Tongue (tissue), 2 donors: ENCODE results near the gene TENT4B. TPM values are rescaled to one million over a fixed set of nuclear protein-coding genes. Genes with fewer than 3 reads are reported as not detected.
"Not testable (repeated sequence)": the region's sequence is repeated elsewhere in the genome, so short reads cannot be mapped to it uniquely, and the experiment has no call there.

Experiments used
- DNase-seq: peaks from one replicate; pipeline ENCODE4 v3.0.0-alpha.2; 2015
- total RNA-seq: library from RNA; depleted of rRNA; stranded (reverse); fragments of >200 nt; gene quantifications from one replicate; pipeline ENCODE4 v1.2.3, GENCODE V29; 2014

TENT4B gene
- total RNA-seq, 1 donor from 2014 or later = 10.3 TPM

DNA sequence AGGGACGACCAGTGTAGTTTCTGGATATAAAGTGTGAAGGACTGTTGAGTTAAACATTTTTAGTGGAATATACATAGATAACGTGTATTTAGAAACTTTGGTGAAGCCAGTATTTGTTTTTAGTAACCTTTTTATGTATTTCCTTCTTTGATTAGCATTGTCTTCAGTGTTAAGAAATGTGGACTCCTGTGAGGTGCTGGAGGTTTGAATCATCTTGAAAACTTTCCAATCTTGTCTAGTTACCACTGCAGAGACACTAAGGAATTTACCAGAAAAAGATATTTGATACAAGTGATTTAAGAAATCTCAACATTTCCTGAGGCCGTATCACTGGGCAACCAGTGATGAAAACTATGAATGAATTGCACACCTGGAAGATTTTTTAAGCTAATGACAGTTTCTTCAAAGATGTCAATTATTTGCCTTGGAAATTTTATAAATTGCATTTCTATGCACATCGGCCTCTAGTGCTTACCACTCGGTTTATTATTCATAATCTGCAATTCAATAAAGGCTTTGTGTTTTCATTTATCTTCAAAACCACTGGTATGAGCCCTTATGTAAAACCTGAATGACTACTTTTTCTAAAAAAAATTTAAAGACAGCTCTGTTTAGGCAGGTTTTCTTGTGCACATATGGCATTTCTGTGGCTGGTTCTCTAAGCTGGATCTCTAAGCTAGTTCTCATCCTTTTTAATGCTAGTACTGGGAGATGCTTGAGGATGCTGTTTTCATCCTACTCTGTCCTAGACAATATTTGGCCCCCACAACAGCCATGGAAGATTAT is 81.9 kb downstream of the TENT4B start:
- peak; percentile 13 for DNase-seq

DNA sequence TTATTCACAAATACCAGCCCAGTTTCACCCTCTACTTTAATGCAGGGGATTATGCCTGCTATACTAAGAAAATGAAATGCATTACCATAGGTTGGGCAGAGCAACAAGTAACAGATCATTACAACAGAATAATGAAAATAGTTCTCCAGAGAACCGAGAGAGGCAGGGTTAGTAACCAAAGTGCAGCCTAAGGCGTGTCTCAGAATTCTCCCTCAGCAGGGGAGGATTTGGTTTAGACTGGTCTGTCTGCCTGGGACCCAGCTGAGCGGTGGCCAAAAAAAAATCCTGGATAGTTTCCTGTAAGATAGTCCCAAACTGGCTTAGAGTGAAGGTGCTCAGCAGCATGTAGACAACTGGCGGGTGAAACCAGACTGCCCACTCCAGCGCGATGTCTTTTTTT is 82.5 kb downstream of the TENT4B start:
- no peak for DNase-seq

DNA sequence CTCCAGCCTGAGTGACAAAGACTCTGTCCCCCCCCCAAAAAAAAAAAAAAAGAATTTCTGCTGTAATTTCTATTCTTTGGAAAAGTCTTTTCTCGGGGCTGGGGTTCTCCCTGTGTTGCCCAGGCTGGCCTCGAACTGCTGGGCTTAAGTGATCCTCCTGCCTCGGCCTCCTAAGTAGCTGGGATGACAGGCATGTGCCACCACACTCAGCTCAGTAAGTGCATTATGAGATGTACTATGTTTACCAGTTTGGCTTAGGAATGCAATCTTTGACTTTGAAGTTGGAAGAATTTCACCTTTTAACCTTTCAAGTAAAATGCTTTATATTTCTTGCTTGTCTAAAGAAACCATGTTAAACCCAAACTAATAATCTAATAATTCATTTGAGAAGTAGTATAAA is 85.2 kb downstream of the TENT4B start:
- DNase-seq = no peak

DNA sequence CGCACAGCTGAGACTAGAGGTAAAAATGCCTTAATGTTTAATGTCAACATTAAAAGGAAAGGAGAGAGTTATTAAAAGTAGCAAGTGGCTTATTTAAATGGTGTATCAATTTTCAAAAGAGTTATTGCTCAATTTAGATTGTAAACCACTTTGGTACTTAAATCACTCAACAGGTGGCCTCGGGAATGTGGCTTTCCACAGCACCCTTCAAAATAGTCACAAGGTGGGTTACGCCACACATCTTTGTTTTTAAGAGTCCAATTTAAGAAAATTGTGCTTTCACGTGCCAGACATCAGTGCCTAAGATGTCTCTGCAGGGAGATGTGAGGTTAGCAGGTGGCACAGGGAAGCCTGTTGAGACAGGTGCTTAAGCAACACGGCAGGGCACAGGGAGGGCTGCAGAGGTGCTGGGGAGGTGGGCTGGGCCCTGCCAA is 85.8 kb downstream of the TENT4B start:
- no peak for DNase-seq

DNA sequence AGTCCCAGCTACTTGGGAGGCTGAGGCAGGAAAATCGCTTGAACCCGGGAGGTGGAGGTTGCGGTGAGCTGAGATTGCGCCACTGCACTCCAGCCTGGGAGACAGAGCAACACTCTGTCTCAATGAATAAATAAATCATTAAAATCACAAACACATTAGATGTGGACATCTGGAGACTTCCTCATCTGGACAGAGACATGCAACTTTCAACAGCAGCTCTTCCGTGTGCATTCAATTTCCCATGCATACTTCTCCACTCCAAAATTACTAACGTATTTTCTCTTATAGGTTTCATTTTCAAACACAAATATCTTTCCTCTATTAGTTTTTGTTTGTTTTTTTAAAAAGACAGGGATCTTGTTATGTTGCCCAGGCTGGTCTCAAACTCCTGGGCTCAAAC is 89.9 kb downstream of the TENT4B start:
- not testable (repeated sequence) for DNase-seq

DNA sequence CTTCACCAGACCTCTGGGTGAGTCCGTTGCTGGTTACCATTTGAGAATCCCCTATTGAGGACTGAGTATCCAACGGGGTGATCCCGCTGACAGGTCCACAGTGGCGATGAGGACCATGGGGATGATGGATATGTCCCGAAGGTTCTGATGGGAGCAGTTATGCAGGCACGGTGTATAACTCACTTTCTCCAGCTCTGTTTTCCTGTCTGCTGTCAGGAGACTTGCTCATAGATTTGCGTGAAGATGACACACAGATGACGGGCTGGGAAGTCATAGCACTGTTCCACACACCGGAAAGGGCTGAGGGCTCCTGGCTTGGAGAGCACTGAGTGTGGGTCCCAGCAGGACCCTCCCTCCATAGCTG is 91.0 kb downstream of the TENT4B start:
- no peak for DNase-seq

DNA sequence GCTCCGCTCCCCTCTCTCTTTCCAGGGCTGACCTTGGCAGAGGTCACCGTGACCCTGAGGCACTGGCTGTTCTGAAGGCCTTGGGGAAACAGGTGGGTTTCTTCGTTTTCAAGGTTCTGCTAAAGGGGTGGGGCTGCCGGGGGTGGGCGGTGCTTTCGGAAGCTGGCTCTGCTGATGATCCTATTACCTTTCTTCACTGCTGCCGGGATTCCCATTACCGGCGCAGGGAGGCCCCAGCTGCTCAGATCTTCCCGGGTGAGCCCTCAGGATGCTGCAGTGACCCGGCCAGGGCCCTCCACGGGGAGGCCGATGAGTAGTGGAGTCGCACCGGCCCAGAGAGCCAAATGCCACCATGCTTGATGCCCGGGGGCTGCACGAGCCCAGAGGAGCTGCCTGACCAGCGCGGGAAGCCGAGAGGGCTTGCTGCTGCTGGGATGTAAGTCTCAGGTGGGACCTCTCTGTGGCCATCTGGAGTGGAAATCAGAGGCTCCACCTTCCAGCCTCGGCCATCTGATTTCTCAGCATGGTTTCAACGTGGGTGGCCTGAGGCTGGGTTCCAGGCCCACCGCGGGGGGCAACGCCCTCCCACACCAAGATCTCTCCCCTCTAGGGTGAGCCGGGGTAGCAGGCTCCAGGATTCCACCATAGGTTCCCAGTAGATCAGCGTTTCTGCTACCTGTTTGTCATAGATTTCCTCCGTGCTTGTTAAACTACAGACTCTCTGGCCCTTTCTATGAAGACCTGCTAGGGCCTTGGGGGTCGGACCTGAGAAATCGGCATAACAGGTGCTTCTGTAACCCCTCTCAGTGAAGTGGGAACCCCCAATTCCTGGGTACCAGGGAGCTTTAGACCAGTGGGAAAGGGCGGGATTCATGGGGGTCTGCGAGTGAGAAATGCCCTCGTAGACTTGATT is 91.7 kb downstream of the TENT4B start:
- no peak for DNase-seq

DNA sequence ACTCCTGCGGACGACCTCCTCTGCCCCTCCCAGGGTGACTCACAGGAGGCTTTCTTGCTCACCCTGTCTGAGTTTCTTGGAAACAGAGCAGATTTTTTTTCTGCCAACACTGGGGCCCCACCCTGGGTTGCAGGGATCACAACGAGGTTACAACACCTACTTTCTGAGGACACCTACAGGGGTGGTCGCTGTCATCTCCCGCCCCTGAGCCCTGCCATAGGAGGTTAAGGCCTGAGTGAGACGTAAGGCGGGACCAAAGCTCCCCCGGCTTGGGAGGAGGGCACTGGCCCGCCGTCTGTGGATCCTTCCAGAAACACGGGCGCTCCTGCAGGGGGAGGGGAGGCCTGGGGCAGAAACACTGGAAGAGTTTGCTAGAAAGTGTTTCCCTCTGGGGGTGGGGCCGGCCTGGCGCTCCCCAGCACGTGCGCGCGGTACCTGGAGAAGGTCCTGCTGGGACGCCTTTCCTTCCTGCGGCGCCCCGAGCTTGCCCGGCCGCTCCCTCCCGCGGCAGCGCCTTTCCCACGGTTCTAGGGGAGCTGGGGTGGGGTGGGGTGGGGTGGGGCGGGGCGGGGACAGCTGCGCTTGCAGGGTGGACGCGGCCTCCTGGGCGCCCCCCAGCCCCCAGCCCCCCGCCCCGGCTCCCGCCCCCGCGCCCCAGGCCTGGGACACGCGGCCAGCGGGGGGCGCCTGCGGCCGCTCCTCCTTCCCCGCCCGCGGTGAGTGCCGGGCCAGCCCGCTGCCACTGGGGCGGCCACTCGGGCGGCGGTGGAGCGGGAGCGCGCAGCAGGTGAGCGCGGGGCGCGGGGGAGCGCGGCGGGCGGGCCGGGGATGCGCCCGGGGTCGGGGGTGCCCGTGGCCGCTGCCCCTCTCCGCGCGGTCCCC is 92.6 kb downstream of the TENT4B start:
- peak; percentile 64 for DNase-seq

DNA sequence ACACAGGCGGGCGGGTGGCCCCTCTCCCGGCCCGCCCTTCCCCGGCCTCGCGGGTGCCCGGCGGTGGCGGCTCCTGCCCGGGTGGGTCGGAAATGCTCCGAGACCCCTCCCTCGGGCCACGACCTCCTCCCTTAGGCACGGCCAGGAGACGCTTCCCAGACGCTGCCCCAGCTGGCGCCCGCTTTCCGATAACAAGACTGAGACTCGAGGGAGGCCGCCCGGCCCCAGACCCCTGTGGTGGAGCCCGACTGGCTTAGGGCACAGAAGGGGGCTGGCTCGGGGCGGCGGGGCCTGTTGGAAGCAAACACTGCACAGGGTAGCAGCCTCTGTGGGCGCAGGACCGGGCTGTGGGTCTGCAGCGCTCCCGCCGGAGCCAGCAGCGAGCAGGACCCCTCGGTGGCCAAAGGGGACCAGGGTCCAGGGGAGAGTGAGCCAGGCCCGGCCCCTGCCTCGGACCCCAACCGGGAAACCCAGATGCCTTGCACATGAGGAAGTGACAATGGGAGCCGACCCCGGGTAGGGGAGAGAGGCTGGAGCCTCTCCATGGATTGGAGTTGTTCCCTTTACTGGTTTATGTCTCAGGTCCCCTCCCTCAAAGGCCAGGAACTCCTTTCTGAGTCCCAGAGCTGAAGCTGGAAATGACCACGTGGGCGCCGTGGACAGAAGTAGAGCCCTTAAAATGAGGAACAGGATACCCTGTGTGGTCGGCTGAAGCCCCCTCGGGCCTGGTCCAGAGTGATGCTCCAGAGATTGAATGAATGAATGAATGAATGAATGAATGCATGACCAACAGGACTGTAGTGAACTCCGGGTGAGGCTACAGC is 93.4 kb downstream of the TENT4B start:
- peak; percentile 32 for DNase-seq

DNA sequence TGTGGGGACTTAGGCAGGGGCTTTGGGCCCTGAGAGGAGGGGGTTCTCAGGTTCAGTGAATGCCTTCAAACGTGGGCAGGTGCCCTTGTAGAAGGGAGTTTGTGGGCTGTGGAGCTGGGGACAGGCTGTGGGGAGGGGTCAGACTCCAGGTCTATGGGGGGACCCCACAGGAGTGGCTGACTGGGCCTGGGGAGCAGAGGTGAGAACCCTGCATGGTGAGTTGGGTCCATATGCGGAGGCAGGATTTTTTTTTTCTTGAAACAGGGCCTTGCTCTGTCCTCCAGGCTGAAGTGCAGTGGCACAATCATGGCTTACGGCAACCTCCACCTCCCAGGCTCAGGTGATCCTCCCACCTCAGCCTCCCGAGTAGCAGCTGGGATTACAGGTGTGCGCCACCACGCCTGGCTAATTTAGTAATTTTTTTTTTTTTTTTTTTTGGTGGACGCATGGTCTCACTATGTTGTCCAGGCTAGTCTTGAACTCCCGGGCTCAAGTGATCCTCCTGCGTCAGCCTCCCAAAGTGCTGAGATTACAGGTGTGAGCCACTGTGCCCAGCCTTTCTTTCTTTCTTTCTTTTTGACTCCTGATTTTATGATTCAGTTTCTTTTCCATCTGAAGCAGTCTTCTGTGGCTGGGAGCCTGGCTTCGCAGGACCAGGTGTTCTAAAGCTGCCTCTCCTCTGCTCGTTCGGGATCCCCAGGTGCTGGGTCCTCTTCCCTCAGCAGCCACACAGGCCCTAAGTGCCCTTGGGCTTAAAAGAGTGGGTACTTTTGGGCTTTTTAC is 94.2 kb downstream of the TENT4B start:
- no peak for DNase-seq

DNA sequence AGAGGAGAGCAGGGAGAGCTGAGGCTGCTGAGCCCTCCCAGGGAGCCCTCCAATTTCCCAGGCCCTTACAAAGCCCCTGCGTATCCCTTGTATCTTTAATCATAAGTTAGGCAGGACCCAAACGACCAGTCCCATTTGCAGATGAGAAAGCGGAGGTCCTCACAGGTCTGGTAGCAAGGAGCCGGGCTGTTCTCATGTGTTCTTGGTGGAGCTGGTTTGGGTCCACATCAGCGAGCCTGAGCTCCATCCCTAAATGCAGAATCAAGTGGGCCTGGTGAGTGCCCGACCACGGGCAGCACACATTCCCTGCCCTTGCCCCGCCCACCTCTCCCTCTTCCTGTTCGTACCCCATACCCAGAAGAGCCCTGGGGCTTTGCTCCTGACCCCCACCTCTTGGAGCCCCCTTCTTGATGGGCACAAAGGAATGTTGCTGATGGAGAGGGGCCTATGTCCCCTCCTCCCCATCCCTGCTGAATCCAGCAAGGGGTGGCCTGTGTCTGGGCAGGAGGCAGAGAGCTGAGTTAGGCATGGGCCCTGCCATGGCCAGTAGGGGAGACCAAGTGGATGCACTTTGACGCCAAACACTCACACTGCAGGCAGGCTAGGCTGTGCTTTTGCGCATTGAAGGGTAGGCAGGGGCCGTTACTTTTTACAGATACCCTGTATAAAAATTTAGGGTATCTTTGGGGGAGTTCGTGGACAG is 95.0 kb downstream of the TENT4B start:
- DNase-seq = no peak

DNA sequence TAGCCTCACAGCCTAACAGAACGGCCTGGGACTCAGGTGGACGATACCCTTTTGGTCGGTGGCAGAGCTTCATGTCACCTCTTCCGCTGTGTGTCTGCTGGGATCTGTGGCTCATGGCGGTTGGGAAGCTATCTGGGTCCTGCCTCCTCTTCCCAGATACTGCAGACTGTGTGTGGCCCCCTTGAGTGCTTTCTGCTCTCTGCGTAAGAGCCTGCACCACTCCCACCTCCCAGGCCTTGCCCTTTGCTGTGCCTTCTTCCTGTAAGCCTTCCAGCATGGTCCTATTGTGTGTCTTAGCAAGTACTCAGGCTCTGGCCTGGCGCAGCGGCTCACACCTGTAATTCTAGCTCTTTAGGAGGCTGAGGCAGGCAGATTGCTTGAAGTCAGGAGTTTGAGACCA is 95.7 kb downstream of the TENT4B start:
- DNase-seq = no peak

DNA sequence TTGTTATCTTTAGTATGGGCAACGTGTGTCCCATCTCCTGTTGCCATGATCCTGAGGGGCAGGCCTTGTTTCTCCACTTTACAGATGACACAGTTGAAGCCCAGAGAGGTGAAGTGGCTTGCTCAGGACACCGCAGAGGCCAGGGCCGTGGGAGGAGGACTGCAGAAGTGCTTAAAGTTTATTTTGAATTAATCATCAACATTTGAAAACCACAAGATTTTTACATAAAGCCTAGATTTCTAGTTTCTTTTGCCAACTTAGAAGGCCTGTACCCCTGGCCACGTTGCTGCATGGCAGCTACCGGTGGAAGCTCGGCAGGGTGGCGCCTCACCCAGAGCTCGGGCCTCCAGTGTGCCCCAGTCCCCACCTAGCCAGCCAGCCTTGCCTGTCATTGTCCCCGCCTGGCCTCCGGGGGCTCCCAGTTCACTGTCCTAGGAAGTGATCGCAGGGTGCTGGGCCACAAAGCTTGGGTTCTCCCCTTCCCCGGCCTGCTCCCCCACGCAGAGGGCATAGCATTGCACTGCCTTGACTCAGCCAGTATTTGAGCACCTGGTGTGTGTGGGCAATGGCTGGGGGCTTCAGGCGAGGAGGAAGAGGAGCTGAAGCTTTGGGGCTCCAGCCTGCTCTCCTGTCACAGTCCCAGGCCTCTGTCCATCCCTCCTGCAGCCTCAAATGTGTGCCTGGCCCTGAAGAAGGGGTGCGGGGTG is 98.4 kb downstream of the TENT4B start:
- DNase-seq = no peak

DNA sequence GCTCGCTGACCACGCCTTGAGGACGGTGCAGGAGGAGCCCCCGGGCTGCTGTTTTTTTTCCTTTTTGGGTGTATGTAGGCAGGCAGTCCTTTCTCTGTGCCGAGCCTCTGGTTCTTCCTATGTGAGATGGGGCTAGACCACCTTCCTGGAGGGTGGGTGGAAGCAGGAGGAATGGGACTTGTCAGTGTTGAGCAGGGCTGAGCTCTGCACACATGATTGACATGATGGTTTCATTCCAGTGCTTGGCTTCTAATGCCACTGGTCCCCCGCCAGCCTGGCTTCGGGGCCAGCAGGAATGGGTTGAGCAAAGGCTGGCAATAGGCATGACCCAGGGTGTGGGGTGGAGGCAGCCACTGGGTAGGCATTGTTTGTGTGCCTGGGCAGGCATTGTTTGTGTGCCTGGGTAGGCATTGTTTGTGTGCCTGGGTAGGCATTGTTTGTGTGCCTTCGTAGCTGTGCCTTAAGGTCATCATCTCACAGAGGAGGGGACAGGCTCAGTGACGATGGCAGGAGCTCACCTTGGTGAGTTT is 99.0 kb downstream of the TENT4B start:
- no peak for DNase-seq

DNA sequence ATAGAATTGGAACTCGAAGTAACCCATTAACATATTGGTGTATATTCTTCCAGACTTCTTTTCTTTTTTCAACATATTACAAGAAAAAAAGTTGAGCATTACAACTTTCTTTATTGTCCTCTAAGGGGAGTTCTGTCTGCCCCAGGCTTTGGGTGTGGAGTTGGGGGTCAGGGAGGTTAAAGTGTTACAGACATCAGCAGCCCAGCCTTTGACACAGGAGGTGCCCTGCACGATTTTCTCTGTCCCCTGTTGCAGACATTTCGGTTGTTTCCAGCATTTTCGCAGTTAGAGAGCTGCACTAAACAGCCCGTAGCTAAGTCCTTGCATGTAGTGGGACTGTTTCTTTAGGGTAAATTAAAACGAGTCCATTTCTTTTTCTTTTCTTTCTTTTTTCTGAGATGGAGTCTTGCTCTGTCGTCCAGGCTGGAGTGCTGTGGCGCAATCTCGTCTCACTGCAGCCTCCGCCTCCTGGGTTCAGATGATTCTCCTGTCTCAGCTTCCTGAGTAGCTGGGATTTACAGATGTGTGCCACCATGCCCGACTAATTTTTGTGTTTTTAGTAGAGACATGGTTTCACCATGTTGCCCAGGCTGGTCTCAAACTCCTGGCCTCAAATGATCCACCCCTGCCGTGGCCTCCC is 99.9 kb downstream of the TENT4B start:
- DNase-seq = no peak

DNA sequence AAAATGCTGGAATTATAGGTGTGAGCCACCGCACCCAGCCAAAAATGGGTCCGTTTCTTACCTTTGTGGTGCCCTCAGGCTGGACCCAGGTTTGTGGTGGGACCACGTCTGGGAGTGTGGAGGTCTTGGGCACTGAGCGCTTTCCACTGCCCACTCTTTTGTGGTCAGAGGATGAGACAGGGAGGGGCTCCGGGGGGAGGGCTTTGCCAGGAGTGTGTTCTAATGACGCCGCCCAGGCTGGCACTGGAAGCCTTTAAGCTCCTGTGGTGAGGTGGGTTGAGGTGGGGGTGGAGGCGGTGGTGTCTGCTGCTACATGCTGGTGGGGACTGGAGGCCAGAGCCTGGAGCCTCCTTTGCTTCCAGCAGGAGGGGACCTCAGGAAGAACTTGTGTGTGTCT is 100.4 kb downstream of the TENT4B start:
- DNase-seq = no peak

DNA sequence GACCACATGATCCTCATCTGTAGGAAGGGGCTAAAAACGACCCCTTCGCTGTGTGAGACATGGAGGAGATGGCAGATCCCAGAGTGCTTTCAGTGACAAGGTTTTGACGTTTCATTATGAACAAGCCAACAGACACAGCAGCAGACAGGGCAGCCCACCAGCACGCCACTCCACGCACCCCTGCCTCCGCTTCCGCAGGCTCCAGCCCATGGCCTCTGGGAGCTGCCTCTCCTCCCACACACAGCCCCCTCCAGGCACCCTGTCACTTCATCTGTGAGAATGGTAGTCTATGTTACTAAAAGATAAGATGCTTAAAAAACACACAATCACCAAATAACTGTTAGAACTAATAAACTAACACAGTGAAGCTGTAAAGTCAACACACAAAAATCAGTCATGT is 101.0 kb downstream of the TENT4B start:
- DNase-seq = no peak

DNA sequence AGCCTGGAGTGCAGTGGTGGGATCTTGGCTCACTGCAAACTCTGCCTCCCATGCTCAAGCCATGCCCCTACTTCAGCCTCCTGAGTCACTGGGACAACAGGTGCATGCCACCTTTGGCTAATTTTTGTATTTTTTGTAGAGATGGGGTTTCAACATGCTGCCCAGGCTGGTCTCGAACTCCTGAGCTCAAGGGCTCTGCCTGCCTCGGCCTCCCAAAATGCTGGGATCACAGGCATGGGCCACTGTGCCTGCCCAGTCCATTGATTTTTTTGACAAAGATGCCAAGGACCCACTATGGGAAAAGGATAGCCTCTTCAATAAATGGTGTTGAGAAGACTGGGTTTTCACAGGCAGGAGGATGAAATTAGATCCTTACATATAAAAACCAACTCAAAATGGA is 102.4 kb downstream of the TENT4B start:
- DNase-seq = no peak

DNA sequence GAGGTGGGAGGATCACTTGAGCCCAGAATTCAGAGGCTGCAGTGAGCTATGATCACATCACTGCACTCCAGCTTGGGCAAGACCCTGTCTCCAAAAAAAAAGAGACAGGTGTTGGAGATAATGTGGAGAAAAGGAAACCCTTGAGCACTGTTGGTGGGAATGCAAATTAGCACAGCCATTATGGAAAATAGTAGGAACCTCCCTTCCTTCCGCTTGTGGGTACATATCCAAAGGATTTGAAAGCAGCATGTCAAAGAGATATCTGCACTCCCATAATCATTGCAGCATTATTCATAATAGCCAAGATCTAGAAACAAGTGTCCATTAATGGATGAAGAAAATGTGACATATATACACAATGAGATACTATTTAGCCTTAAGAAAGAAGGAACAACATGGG is 103.5 kb downstream of the TENT4B start:
- DNase-seq = no peak
